DMS53 (cell line): Measurements from ENCODE around the gene SLC22A3.
"Not testable (repeated sequence)": the region's sequence is repeated elsewhere in the genome, so short reads cannot be mapped to it uniquely, and the experiment has no call there.

Experiments used
- DNase-seq: peaks from one replicate; lab custom pipeline; 2025; lab: John Stamatoyannopoulos, UW

Gene SLC22A3

GRCh38 chr6:160348223-160349019, at the start of gene SLC22A3:
Gene SLC22A3, plus strand, starts transcription at chr6:160348378. Its CDS starts 42 bp downstream, at chr6:160348420.
- peak; percentile 70 for DNase-seq

- DNase-seq: no peak
These were observed 48.6 kb upstream of the SLC22A3 start for GRCh38 chr6:160299559-160299958.

GRCh38 chr6:160300076-160300695, 48.0 kb upstream of the SLC22A3 start:
- no peak for DNase-seq

- no peak for DNase-seq
These were observed 46.8 kb upstream of the SLC22A3 start for GRCh38 chr6:160301339-160301738.

- DNase-seq: not testable (repeated sequence)
These were observed 45.6 kb upstream of the SLC22A3 start for GRCh38 chr6:160302431-160303082.

GRCh38 chr6:160303806-160304205, 44.4 kb upstream of the SLC22A3 start:
- no peak for DNase-seq

- DNase-seq: no peak
These were observed 42.1 kb upstream of the SLC22A3 start for GRCh38 chr6:160305926-160306713.

GRCh38 chr6:160309718-160310117, 38.5 kb upstream of the SLC22A3 start:
- DNase-seq: no peak

- DNase-seq: no peak
These were observed 35.3 kb upstream of the SLC22A3 start for GRCh38 chr6:160312900-160313299.

- no peak for DNase-seq
These were observed 32.9 kb upstream of the SLC22A3 start for GRCh38 chr6:160315310-160315709.

- DNase-seq: no peak
These were observed 31.9 kb upstream of the SLC22A3 start for GRCh38 chr6:160316261-160316660.

- DNase-seq: no peak
These were observed 28.9 kb upstream of the SLC22A3 start for GRCh38 chr6:160319246-160319645.

GRCh38 chr6:160321729-160322505, 26.3 kb upstream of the SLC22A3 start:
- DNase-seq: no peak

GRCh38 chr6:160327981-160328380, 20.2 kb upstream of the SLC22A3 start:
- DNase-seq: no peak

GRCh38 chr6:160328447-160328846, 19.7 kb upstream of the SLC22A3 start:
- DNase-seq: no peak

- no peak for DNase-seq
These were observed 19.0 kb upstream of the SLC22A3 start for GRCh38 chr6:160329188-160329587.

GRCh38 chr6:160330619-160331018, 17.6 kb upstream of the SLC22A3 start:
- DNase-seq: no peak

- DNase-seq: no peak
These were observed 17.0 kb upstream of the SLC22A3 start for GRCh38 chr6:160331204-160331603.

GRCh38 chr6:160331753-160332152, 16.4 kb upstream of the SLC22A3 start:
- DNase-seq: no peak

- no peak for DNase-seq
These were observed 15.1 kb upstream of the SLC22A3 start for GRCh38 chr6:160333101-160333500.

- DNase-seq: peak; percentile 77
These were observed 14.3 kb upstream of the SLC22A3 start for GRCh38 chr6:160333841-160334240.
